SK-N-SH (cell line): Measurements from ENCODE around the gene KBTBD3.

ENCODE experiments used
- EZH2phosphoT487 ChIP-seq: fragments of 200-600 bp; sonication (generic); IDR thresholded peaks from 2 replicates; pipeline ENCODE4 v1.6.1; 2017; ENCODE audit warnings: low read depth, mixed run types, mild to moderate bottlenecking, antibody characterized with exemption, moderate library complexity, borderline replicate concordance
- FOXJ3 ChIP-seq: sonication (generic); formaldehyde crosslinking; IDR thresholded peaks from 2 replicates; pipeline ENCODE4 v1.5.1; 2020; ENCODE audit warnings: mild to moderate bottlenecking, missing genetic modification reagents
- TAF1 ChIP-seq: IDR thresholded peaks from 2 replicates; pipeline ENCODE4 v1.6.1; 2012; ENCODE audit warnings: low read depth, mild to moderate bottlenecking, low read length, moderate library complexity, borderline replicate concordance

- TF ChIP-seq EZH2phosphoT487: no peak
- TF ChIP-seq TAF1: no peak
- TF ChIP-seq FOXJ3 (CRISPR knock-in tag): no peak
Observed at GRCh38 chr11:106063009-106063408, 14.1 kb downstream of the KBTBD3 start.
